ENCODE data around the gene ZDHHC20.

Gene ZDHHC20

DNA sequence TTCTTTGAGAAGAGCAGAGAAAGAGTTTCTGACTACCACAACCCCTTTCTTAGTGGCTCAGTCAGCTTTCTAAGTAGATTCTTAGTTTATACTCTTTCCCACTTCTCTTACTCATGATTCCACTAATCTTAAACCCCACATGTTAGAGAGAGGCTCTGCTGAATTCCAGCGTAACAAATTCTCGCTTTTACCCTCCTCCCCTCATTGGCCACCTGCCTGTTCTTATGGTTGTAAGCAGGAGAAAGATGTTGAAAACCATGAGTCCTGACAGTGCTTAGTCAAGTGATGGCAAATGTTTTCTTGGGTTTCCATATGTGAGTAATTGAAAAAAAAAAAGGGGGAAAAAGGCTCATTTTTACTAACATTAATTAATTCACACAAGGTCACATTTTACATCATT lies 125.9 kb downstream of the ZDHHC20 start:
- TF ChIP-seq ZSCAN4 (tag by site-specific recombination; IDR thresholded peaks at IDR 0.05), result no peak
- TF ChIP-seq, protein P1, sequence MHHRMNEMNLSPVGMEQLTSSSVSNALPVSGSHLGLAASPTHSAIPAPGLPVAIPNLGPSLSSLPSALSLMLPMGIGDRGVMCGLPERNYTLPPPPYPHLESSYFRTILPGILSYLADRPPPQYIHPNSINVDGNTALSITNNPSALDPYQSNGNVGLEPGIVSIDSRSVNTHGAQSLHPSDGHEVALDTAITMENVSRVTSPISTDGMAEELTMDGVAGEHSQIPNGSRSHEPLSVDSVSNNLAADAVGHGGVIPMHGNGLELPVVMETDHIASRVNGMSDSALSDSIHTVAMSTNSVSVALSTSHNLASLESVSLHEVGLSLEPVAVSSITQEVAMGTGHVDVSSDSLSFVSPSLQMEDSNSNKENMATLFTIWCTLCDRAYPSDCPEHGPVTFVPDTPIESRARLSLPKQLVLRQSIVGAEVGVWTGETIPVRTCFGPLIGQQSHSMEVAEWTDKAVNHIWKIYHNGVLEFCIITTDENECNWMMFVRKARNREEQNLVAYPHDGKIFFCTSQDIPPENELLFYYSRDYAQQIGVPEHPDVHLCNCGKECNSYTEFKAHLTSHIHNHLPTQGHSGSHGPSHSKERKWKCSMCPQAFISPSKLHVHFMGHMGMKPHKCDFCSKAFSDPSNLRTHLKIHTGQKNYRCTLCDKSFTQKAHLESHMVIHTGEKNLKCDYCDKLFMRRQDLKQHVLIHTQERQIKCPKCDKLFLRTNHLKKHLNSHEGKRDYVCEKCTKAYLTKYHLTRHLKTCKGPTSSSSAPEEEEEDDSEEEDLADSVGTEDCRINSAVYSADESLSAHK (tag by site-specific recombination; IDR thresholded peaks at IDR 0.05), result no peak
- TF ChIP-seq ZNF558 (tag by site-specific recombination; IDR thresholded peaks at IDR 0.05), result no peak
- TF ChIP-seq ZNF214 (tag by site-specific recombination; IDR thresholded peaks at IDR 0.05; ENCODE audit: borderline replicate concordance), result no peak
- TF ChIP-seq SP2 (tag by site-specific recombination; IDR thresholded peaks at IDR 0.05), result no peak
- no peak for TF ChIP-seq ZNF366 (tag by site-specific recombination; conservative IDR thresholded peaks at IDR 0.05)
- TF ChIP-seq ZNF37A (tag by site-specific recombination; IDR thresholded peaks at IDR 0.05), result no peak
- TF ChIP-seq ZEB2 (tag by site-specific recombination; IDR thresholded peaks at IDR 0.05), result no peak
- no peak for TF ChIP-seq ZBTB10 (tag by site-specific recombination; IDR thresholded peaks at IDR 0.05)
- no peak for TF ChIP-seq ZNF175 (tag by site-specific recombination; IDR thresholded peaks at IDR 0.05)
- TF ChIP-seq ZNF350 (tag by site-specific recombination; IDR thresholded peaks at IDR 0.05), result no peak
- TF ChIP-seq, protein P2, sequence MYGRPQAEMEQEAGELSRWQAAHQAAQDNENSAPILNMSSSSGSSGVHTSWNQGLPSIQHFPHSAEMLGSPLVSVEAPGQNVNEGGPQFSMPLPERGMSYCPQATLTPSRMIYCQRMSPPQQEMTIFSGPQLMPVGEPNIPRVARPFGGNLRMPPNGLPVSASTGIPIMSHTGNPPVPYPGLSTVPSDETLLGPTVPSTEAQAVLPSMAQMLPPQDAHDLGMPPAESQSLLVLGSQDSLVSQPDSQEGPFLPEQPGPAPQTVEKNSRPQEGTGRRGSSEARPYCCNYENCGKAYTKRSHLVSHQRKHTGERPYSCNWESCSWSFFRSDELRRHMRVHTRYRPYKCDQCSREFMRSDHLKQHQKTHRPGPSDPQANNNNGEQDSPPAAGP (tag by site-specific recombination; IDR thresholded peaks at IDR 0.05), result no peak
- TF ChIP-seq ZNF404 (tag by site-specific recombination; IDR thresholded peaks at IDR 0.05), result no peak
- no peak for TF ChIP-seq ZNF596 (tag by site-specific recombination; IDR thresholded peaks at IDR 0.05)
- TF ChIP-seq ZNF548 (tag by site-specific recombination; IDR thresholded peaks at IDR 0.05), result no peak
- TF ChIP-seq MZF1 (tag by site-specific recombination; IDR thresholded peaks at IDR 0.05; ENCODE audit: borderline replicate concordance), result no peak
- no peak for TF ChIP-seq ZSCAN18 (tag by site-specific recombination; IDR thresholded peaks at IDR 0.05)
- TF ChIP-seq ZSCAN23 (tag by site-specific recombination; IDR thresholded peaks at IDR 0.05), result no peak
- TF ChIP-seq ZNF624 (tag by site-specific recombination; IDR thresholded peaks at IDR 0.05), result no peak
- CTCF ChIA-PET, result no interaction called here
- no peaks in the 10 kb centered on the region for H3K9me3 ChIP-seq (ENCODE audit: control insufficient read depth, insufficient read depth, low read depth, low read length)
- no peak overlapping the region for H3K4me3 ChIP-seq (ENCODE audit: low read depth, low read length)
- H3K4me1 ChIP-seq (ENCODE audit: control insufficient read depth, insufficient read depth, low read length), result no peaks in the 10 kb centered on the region
- POLR2A ChIA-PET, result no interaction called here
- H3K36me3 ChIP-seq (ENCODE audit: control insufficient read depth in 2 of 2, insufficient read depth in 1 of 2, low read length in 2 of 2), result no peaks in the 10 kb centered on the region
- no peak overlapping the region for H3K27ac ChIP-seq (ENCODE audit: extremely low read depth, low read depth, low read length)

All from HEK293 (cell line).